DMS153 treated with DMSO at 0.1 percent for 48 hours (cell line): ENCODE measurements around the gene SPSB1.
A peak's percentile ranks its signal among the peaks of the same experiment; 100 is the strongest.
"Not testable (repeated sequence)": the region's sequence is repeated elsewhere in the genome, so short reads cannot be mapped to it uniquely, and the experiment has no call there.

ENCODE experiments used
- DNase-seq: peaks from one replicate; lab custom pipeline; 2025; ENCODE audit not compliant: unreplicated experiment; lab: John Stamatoyannopoulos, UW

SPSB1 gene

DNA sequence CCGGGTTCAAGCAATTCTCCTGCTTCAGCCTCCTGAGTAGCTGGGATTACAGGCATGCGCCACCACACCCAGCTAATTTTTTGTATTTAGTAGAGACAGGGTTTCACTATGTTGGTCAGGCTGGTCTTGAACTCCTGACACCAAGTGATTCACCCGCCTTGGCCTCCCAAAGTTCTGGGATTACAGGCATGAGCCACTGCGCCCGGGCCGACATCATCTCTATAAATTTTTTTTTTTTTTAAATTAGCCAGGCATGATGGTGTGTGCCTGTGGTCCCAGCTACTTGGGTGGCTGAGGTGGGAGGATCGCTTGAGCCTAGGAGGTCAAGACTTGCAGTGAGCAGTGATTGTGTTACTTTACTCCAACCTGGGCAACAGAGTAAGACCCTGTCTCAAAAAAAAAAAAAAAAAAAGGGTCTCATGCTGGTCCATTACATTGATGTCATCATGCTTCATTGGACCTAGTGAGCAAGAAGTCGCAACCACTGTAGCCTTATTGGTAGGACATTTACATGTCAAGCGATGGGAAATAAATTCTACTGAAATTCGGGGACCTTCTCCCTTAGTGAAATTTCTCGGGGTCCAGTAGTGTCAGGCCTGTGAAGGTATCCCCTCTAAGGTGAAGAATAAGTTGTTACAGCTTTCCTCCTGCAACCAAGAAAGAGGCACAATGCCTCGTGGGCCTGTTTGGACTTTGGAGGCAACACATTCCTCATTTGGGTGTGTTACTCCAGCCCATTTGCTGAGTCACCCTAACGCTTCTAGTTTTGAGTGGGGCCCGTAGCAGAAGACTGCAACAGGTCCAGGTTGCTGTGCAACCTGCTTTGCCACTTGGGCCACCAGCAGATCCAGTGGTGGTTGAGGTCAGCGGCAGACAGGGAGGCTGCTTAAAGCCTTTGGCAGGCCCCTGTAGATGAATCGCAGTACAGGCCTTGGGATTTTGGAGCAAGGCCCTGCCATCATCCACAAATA lies 7.2 kb downstream of the SPSB1 start:
- not testable (repeated sequence) for DNase-seq

DNA sequence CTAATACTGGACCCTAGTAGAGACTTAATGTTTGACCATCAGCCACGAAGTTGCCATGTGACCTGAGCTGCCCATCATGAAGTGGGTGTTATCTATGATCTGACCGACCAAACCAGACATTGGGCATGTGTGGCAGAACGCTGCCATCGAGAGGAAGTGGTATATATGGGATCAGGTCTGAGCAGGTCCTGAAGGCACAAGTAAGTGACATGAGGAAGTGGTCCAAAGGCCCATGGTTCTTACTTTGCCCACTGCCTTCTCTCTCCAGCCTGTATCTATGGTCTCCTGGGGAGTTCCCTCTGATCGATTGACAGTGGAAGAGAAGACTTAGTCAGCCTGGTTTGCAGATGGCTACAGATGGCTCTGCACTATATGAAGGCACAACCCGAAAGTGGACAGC lies 7.9 kb downstream of the SPSB1 start:
- no peak for DNase-seq

DNA sequence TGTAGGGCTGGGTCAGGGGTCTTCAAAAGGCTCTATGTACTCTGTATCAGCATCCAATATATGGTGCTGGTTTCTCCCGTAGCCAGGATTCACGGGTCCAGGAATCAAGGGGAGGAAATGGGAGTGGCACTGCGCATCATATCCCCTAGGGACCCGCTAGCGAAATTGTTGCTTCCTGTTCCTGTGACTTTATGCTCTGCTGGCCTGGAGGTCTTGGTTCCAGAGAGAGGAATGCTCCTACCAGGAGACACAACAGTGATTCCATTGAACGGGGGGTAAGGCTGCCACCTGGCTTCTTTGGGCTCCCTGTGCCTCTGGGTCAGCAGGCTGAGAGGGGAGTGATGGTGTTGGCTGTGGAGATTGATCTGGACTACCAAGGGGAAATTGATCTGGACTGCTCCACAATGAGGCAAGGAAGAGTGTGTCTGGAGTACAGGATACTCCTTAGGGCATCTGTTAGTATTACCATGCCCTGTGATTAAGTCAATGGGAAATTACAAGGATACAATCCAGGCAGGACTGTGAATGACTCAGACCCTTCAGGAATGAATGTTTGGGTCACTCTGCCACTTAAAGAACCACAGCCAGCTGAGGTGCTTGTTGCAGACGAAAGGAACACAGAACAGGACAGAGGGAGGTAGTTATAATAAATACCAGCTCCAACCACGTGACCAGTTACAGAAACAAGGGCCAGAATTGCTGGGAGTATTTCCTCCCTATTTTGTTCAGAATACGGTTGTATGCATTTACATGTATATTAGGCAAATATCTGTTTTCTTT lies 10.2 kb downstream of the SPSB1 start:
- DNase-seq, result peak; percentile 21

DNA sequence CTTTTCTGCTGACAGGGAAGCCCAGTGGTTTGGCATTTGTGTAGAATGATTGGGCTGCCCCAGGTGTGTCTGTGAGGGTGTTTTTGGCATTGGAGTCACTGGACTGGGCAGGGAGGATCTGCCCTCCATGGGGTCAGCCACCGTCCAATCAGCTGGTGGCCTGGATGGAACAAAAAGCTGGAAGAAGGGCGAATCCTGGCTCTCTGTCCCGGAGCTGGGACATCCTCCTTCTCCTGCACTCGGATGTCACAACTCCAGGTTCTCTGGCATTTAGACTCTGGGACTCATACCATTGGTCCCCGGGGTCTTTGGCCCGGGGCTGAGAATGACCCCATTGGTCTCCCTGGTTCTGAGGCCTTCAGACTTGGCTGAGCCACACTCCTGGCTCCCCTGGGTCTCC lies 11.2 kb downstream of the SPSB1 start:
- no peak for DNase-seq

- DNase-seq, result no peak
Observed at GRCh38 chr1:9305216-9305615, 12.5 kb downstream of the SPSB1 start.

- no peak for DNase-seq
Observed at GRCh38 chr1:9306006-9306405, 13.3 kb downstream of the SPSB1 start.

GRCh38 chr1:9307303-9307702 lies 14.6 kb downstream of the SPSB1 start:
- DNase-seq, result no peak

- DNase-seq, result no peak
Observed at GRCh38 chr1:9308236-9308785, 15.6 kb downstream of the SPSB1 start.

- no peak for DNase-seq
Observed at GRCh38 chr1:9309080-9309479, 16.4 kb downstream of the SPSB1 start.

DNA sequence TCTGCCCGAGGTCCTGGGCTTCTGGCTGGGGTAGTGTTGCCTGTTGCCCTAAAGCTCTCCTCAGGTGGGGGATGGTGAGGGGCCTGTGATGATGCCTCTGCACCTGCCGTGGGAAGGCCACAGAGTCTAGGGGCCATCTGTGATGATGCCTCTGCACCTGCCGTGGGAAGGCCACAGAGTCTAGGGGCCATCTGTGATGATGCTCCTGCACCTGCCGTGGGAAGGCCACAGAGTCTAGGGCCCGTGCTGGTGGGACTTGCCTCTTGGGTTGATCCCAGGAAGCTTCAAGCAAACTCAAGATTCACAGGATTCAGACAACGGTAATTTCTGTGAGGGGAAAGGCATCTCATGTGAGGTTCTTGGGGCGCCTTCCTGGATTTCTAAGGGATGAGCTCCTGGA lies 17.3 kb downstream of the SPSB1 start:
- no peak for DNase-seq

GRCh38 chr1:9311029-9311428 lies 18.3 kb downstream of the SPSB1 start:
- no peak for DNase-seq

DNA sequence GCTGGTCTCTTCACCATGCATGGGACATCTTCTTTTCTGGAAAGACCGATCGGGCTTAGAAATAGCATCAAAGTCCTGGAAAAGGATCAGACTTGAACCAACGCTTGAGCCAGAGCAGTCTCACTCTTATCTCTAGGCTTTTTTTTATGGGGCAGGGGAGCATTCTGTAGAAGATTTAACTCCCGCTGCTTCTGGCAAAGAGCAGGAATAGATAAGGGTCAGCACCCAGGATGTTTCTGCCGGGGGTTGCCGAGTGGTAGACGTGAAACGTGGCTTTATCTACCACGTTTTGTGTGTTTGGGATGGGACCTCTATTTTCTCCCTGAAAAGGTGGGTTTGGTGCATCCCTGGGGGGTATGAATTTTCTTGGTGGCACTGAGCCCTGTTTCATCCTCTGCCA lies 18.8 kb downstream of the SPSB1 start:
- no peak for DNase-seq

DNA sequence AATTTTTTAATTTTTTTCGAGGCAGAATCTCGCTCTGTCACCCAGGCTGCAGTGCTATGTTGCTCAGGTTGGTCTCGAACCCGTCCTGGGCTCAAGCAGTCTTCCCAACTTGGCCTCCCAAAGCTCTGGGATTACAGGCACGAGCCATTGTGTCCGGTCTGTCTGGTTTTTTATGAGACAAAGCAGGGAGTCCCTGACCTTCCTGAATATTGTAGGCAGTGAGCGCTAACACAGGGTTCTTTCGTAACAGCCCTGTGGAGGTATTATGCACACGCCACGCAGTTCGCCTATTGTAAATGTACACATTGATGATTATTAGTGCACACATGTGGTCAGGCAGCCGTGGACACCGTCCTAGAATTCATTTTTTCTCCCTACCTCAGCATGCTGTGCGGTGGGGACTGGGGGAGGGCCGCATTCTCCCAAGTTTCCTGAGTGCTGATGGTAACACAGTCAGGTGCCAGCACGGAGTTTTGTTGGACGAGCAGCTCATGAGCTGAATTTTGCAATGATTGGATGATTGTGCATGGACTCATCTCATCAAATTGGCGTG lies 19.6 kb downstream of the SPSB1 start:
- DNase-seq, result no peak

- no peak for DNase-seq
Observed at GRCh38 chr1:9313576-9313975, 20.9 kb downstream of the SPSB1 start.

- no peak for DNase-seq
Observed at GRCh38 chr1:9314111-9314510, 21.4 kb downstream of the SPSB1 start.

- no peak for DNase-seq
Observed at GRCh38 chr1:9314711-9315379, 22.2 kb downstream of the SPSB1 start.

DNA sequence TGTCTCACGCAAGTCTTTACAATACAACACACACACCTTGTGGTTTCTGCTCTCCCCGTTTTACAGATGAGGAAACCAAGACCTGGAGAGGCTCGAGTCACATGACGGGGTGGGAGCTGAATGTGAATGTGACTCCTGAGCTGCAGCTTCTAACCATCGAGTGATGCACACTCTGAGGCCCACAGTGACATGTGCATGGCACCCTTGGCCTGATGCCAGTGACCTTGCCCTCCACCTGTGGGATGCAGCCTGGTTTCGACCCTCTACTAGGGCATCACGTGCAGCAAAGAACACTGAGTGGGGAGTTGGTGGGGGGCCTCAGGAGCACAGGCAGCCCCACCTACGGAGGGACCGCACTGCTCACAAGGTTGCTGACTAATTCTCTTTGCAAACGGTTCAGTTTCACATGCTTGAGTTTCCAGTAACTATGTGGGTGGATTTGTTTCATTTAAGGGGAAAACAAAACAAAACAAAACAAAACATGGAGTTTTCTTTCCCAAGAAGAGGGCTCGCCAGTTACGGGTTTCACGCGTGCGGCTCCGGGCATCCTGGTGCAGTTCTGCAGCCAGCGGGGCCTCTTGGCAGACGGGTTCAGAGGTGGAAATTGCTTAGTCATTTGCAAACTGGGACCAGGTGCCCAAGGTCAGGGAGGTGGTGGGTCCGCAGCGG lies 22.9 kb downstream of the SPSB1 start:
- DNase-seq, result no peak

DNA sequence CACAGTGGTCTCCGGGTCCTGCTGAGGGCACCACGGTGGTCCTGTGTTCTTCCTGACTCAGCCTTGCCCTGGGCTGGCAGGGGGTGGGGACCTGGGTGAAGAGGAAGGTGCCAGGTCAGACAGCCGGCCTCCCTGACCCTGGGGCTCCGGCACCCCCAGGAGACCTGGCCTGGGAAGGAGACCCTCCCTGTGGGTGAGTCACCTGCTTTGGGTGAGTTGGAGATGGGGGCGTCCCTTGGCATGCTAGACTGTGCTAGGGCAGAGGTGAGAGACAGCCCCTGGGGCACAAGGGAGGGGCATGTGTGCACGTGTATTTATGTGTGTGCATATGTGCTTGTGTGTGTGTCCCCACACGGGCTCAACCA lies 23.4 kb downstream of the SPSB1 start:
- DNase-seq, result no peak

DNA sequence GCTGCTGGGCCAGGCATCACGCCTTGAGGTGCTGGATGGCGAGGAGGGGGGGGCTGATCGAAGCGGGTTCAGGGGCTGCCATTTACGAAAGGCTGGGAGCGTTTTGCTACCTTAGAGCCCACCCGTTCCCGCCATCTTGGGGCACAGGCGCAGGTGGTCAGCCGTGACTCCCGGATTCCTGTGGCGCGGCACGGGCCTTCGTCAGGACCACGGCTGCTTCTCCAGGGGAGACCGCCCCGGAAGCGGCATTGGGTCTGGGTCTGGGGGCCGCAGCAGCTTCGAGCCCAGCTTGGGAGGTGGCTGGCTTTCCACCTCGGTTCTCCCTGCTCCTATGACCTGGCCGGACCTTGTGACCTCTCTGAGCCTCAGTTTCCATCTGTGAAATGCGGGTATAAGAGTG lies 23.8 kb downstream of the SPSB1 start:
- DNase-seq, result no peak

DNA sequence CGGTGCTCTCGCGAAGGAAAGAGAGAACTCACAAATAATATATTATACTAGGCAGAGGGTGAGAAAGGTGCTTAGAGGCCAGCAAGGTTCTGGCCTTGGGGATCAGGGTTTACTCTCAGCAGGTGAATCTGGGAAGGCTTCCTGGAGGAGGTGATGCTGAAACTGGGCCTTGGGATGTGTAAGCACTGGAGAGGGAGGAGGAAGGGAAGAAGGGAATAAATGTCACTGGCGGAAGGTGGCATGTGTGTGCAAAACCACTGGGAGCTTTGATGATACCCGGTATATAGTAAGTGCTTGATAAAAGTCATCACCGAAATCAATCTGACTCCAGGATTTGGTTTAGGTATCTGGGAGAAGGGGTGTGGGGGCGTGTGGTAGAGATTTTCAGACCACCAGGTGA lies 24.4 kb downstream of the SPSB1 start:
- no peak for DNase-seq
